PC-3 (cell line): ENCODE data around the gene AGAP4.
"Not testable (repeated sequence)": the region's sequence is repeated elsewhere in the genome, so short reads cannot be mapped to it uniquely, and the experiment has no call there.

Source experiments
- EZH2 ChIP-seq: fragments of 300-600 bp; sonication (generic); IDR thresholded peaks from one replicate; pipeline ENCODE4 v1.6.1; 2017; ENCODE audit warnings: antibody characterized with exemption, mild to moderate bottlenecking, low read length; ENCODE audit not compliant: unreplicated experiment
- TF ChIP-seq, protein P1 (sequence below): fragments of 300-600 bp; sonication (generic); conservative IDR thresholded peaks from 2 replicates; pipeline ENCODE4 v1.5.1; 2017; ENCODE audit warnings: antibody characterized with exemption, low read depth, mild to moderate bottlenecking, low read length

- TF ChIP-seq, protein P1, sequence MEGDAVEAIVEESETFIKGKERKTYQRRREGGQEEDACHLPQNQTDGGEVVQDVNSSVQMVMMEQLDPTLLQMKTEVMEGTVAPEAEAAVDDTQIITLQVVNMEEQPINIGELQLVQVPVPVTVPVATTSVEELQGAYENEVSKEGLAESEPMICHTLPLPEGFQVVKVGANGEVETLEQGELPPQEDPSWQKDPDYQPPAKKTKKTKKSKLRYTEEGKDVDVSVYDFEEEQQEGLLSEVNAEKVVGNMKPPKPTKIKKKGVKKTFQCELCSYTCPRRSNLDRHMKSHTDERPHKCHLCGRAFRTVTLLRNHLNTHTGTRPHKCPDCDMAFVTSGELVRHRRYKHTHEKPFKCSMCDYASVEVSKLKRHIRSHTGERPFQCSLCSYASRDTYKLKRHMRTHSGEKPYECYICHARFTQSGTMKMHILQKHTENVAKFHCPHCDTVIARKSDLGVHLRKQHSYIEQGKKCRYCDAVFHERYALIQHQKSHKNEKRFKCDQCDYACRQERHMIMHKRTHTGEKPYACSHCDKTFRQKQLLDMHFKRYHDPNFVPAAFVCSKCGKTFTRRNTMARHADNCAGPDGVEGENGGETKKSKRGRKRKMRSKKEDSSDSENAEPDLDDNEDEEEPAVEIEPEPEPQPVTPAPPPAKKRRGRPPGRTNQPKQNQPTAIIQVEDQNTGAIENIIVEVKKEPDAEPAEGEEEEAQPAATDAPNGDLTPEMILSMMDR: not testable (repeated sequence)
- TF ChIP-seq EZH2: not testable (repeated sequence)
Observed at GRCh38 chr10:45857931-45858330, 10.6 kb upstream of the AGAP4 start.
